ENCODE data around the gene TGFBR2. TPM values are rescaled to one million over a fixed set of nuclear protein-coding genes. Genes with fewer than 3 reads are reported as not detected.

TGFBR2 gene
- total RNA-seq, 1 donor from 2014 or later, result 72.1 TPM

GRCh38 chr3:30657914-30658313, 51.5 kb downstream of the TGFBR2 start:
- peaks cover 72% of the 10 kb centered on the region for H3K4me1 Mint-ChIP-seq (ENCODE audit: unreplicated experiment)
- H3K4me3 Mint-ChIP-seq (ENCODE audit: unreplicated experiment), result no peak overlapping the region
- no peak for DNase-seq (ENCODE audit: extremely low spot score, unreplicated experiment)
- H3K9me3 Mint-ChIP-seq (ENCODE audit: unreplicated experiment), result no peaks in the 10 kb centered on the region
- no peaks in the 10 kb centered on the region for H3K27me3 Mint-ChIP-seq (ENCODE audit: unreplicated experiment)
- H3K36me3 Mint-ChIP-seq (ENCODE audit: unreplicated experiment), result peaks cover 56% of the 10 kb centered on the region
- peak overlapping the region; percentile 90 for H3K27ac Mint-ChIP-seq (ENCODE audit: unreplicated experiment)
- no peak for TF ChIP-seq CTCF (IDR thresholded peaks at IDR 0.05)

GRCh38 chr3:30658328-30659052, 52.1 kb downstream of the TGFBR2 start:
- peak overlapping the region; percentile 90 for H3K27ac Mint-ChIP-seq (ENCODE audit: unreplicated experiment)
- H3K9me3 Mint-ChIP-seq (ENCODE audit: unreplicated experiment), result no peaks in the 10 kb centered on the region
- H3K36me3 Mint-ChIP-seq (ENCODE audit: unreplicated experiment), result peaks cover 51% of the 10 kb centered on the region

GRCh38 chr3:30659270-30660130, 53.1 kb downstream of the TGFBR2 start:
- peaks cover 84% of the 10 kb centered on the region for H3K4me1 Mint-ChIP-seq (ENCODE audit: unreplicated experiment)
- peak overlapping the region; percentile 90 for H3K27ac Mint-ChIP-seq (ENCODE audit: unreplicated experiment)
- H3K36me3 Mint-ChIP-seq (ENCODE audit: unreplicated experiment), result peaks cover 41% of the 10 kb centered on the region
- no peaks in the 10 kb centered on the region for H3K9me3 Mint-ChIP-seq (ENCODE audit: unreplicated experiment)
- DNase-seq (ENCODE audit: extremely low spot score, unreplicated experiment), result no peak
- H3K4me3 Mint-ChIP-seq (ENCODE audit: unreplicated experiment), result peak overlapping the region; percentile 49
- H3K27me3 Mint-ChIP-seq (ENCODE audit: unreplicated experiment), result no peaks in the 10 kb centered on the region
- no peak for TF ChIP-seq CTCF (IDR thresholded peaks at IDR 0.05)

More at GRCh38 chr3:30658328-30659052, 52.1 kb downstream of the TGFBR2 start:
- Mint-ChIP-seq H3K27me3 (ENCODE audit: unreplicated experiment) (no peaks in the 10 kb centered on the region), H3K4me1 (ENCODE audit: unreplicated experiment) (peaks cover 77% of the 10 kb centered on the region), H3K4me3 (ENCODE audit: unreplicated experiment) (peak overlapping the region; percentile 49)
- DNase-seq (ENCODE audit: extremely low spot score, unreplicated experiment), result no peak
- TF ChIP-seq CTCF (IDR thresholded peaks at IDR 0.05), result no peak

GRCh38 chr3:30660136-30660535, 53.7 kb downstream of the TGFBR2 start:
- H3K4me3 Mint-ChIP-seq (ENCODE audit: unreplicated experiment), result no peak overlapping the region

More at GRCh38 chr3:30660136-30660535, 53.7 kb downstream of the TGFBR2 start:
- Mint-ChIP-seq H3K9me3 (ENCODE audit: unreplicated experiment) (no peaks in the 10 kb centered on the region), H3K27me3 (ENCODE audit: unreplicated experiment) (no peaks in the 10 kb centered on the region), H3K36me3 (ENCODE audit: unreplicated experiment) (peaks cover 35% of the 10 kb centered on the region), H3K4me1 (ENCODE audit: unreplicated experiment) (peaks cover 84% of the 10 kb centered on the region), H3K27ac (ENCODE audit: unreplicated experiment) (no peak overlapping the region)
- DNase-seq (ENCODE audit: extremely low spot score, unreplicated experiment), result no peak
- no peak for TF ChIP-seq CTCF (IDR thresholded peaks at IDR 0.05)
